H1 (cell line): ENCODE measurements around the gene APC2. TPM values are rescaled to one million over a fixed set of nuclear protein-coding genes. Genes with fewer than 3 reads are reported as not detected.
"Not testable (repeated sequence)": the region's sequence is repeated elsewhere in the genome, so short reads cannot be mapped to it uniquely, and the experiment has no call there.

Experiments used
- CTCF ChIA-PET: fragments of 300-600 bp; sonication (Branson Sonifier 250); formaldehyde crosslinking; loops from one replicate; lab custom pipeline; 2021; ENCODE audit not compliant: partially characterized antibody; lab: Charles Lee
- POLR2A ChIA-PET: fragments of 300-600 bp; sonication (Branson Sonifier 250); formaldehyde crosslinking; loops from one replicate; lab custom pipeline; 2021; ENCODE audit warnings: inconsistent platforms; ENCODE audit not compliant: partially characterized antibody; lab: Charles Lee
- DNase-seq, 2 experiments: peaks; one replicate each; pipeline versions ENCODE4 v3.0.0 to v3.0.0-alpha.2; 2010 to 2022; ENCODE audit warnings: low spot score in 2 of 2, low read depth in 1 of 2, mixed read lengths in 1 of 2
- FAIRE-seq: peaks from 2 replicates; lab custom pipeline; 2011; peaks lifted over from hg19 to GRCh38; lab: Jason Lieb, UNC
- H2AFZ ChIP-seq: 2 replicates; pipeline ENCODE4 v1.8.1; 2012; ENCODE audit warnings: low read length, inconsistent platforms
- H2AK5ac ChIP-seq: 2 replicates; pipeline ENCODE4 v1.6.1; 2013; ENCODE audit warnings: low read depth, low read length
- H2BK120ac ChIP-seq: replicated peaks from 2 replicates; pipeline ENCODE3; 2013; ENCODE audit warnings: low read depth, low read length, inconsistent platforms
- H2BK12ac ChIP-seq: 2 replicates; pipeline ENCODE4 v1.6.1; 2013; ENCODE audit warnings: low read depth, low read length
- H2BK15ac ChIP-seq: 2 replicates; pipeline ENCODE4 v1.6.1; 2013; ENCODE audit warnings: low read length
- H2BK20ac ChIP-seq: 2 replicates; pipeline ENCODE4 v1.6.1; 2013; ENCODE audit warnings: low read length
- H2BK5ac ChIP-seq: 2 replicates; pipeline ENCODE4 v1.6.1; 2013; ENCODE audit warnings: low read depth, low read length
- H3K14ac ChIP-seq: 2 replicates; pipeline ENCODE4 v1.6.1; 2013; ENCODE audit warnings: inconsistent platforms; ENCODE audit not compliant: insufficient read length
- H3K18ac ChIP-seq: 2 replicates; pipeline ENCODE4 v1.6.1; 2013; ENCODE audit warnings: low read length; ENCODE audit errors: extremely low read depth
- H3K23ac ChIP-seq: 2 replicates; pipeline ENCODE4 v1.6.1; 2013; ENCODE audit warnings: inconsistent platforms; ENCODE audit not compliant: insufficient read length
- H3K23me2 ChIP-seq: 2 replicates; pipeline ENCODE4 v1.6.1; 2013; ENCODE audit warnings: low read depth, low read length
- H3K27ac ChIP-seq: 2 replicates; pipeline ENCODE4 v1.6.1; 2011; ENCODE audit warnings: low read depth, low read length, inconsistent platforms
- H3K27me3 ChIP-seq, 4 experiments: replicated peaks in 1 of 4; 1 replicate in 1 of 4; 2 replicates in 3 of 4; pipeline versions ENCODE4 v1.6.1 to v1.8.1; 2011 to 2013; ENCODE audit warnings: low read length in 3 of 4, mild to moderate bottlenecking in 3 of 4, inconsistent platforms in 2 of 4, mixed read lengths in 2 of 4, moderate library complexity in 1 of 4; ENCODE audit not compliant: control insufficient read depth in 3 of 4, insufficient read depth in 3 of 4; ENCODE audit errors: extremely low read depth in 1 of 4
- H3K36me3 ChIP-seq, 4 experiments: 2 replicates each; pipeline versions ENCODE4 v1.6.1 to v1.8.1; 2011 to 2013; ENCODE audit warnings: mild to moderate bottlenecking in 4 of 4, low read length in 3 of 4, moderate library complexity in 2 of 4, control low read depth in 1 of 4, inconsistent platforms in 1 of 4; ENCODE audit not compliant: insufficient read depth in 4 of 4, control insufficient read depth in 2 of 4
- H3K4ac ChIP-seq: replicated peaks from 2 replicates; pipeline ENCODE3; 2013; ENCODE audit warnings: low read length, low read depth, mixed read lengths, inconsistent platforms; ENCODE audit not compliant: insufficient read length
- H3K4me1 ChIP-seq, 4 experiments: replicated peaks in 1 of 4; 1 replicate in 1 of 4; 2 replicates in 3 of 4; pipeline versions ENCODE4 v1.6.1 to v1.8.1; 2011 to 2013; ENCODE audit warnings: low read length in 3 of 4, inconsistent platforms in 2 of 4, mixed read lengths in 1 of 4; ENCODE audit not compliant: insufficient read depth in 4 of 4, control insufficient read depth in 3 of 4
- H3K4me2 ChIP-seq, 2 experiments: 2 replicates each; pipeline versions ENCODE4 v1.6.1 to v1.8.1; 2011 to 2013; ENCODE audit warnings: low read depth in 2 of 2, low read length in 2 of 2, control low read depth in 1 of 2, inconsistent platforms in 1 of 2, mild to moderate bottlenecking in 1 of 2; ENCODE audit not compliant: insufficient read depth in 1 of 2
- H3K4me3 ChIP-seq, 4 experiments: fragments of 200-600, 300-600 bp in 1 of 4; sonication (generic), shearing (Covaris generic), sonication (Bioruptor Twin) in 1 of 4; 2 replicates each; pipeline versions ENCODE4 v1.5.1 to v1.8.1; 2011 to 2016; ENCODE audit warnings: low read length in 4 of 4, low read depth in 3 of 4, control low read depth in 2 of 4, inconsistent platforms in 2 of 4, mild to moderate bottlenecking in 2 of 4, mixed read lengths in 1 of 4, moderate library complexity in 1 of 4; ENCODE audit not compliant: insufficient read depth in 2 of 4; ENCODE audit errors: extremely low read depth in 1 of 4
- H3K56ac ChIP-seq: replicated peaks from 2 replicates; pipeline ENCODE3; 2013; ENCODE audit warnings: low read depth, mild to moderate bottlenecking, mixed read lengths, low read length, inconsistent platforms; ENCODE audit not compliant: insufficient read length
- H3K79me1 ChIP-seq: 2 replicates; pipeline ENCODE4 v1.6.1; 2013; ENCODE audit warnings: low read depth, low read length, control low read depth
- H3K79me2 ChIP-seq, 2 experiments: 2 replicates each; pipeline versions ENCODE4 v1.6.1 to v1.8.1; 2012 to 2013; ENCODE audit warnings: low read length in 2 of 2, mild to moderate bottlenecking in 2 of 2, inconsistent platforms in 1 of 2; ENCODE audit not compliant: insufficient read depth in 2 of 2, control insufficient read depth in 1 of 2
- H3K9ac ChIP-seq, 4 experiments: replicated peaks in 1 of 4; 1 replicate in 1 of 4; 2 replicates in 3 of 4; pipeline versions ENCODE4 v1.6.1 to v1.8.1; 2011 to 2013; ENCODE audit warnings: low read depth in 3 of 4, low read length in 3 of 4, control low read depth in 2 of 4, mild to moderate bottlenecking in 2 of 4, moderate library complexity in 2 of 4, inconsistent platforms in 1 of 4; ENCODE audit errors: extremely low read depth in 1 of 4
- H3K9me3 ChIP-seq, 2 experiments: 2 replicates each; pipeline versions ENCODE4 v1.6.1 to v1.8.1; 2012 to 2013; ENCODE audit warnings: mild to moderate bottlenecking in 2 of 2, moderate library complexity in 2 of 2, control low read depth in 1 of 2, inconsistent platforms in 1 of 2, low read depth in 1 of 2, low read length in 1 of 2, mixed read lengths in 1 of 2; ENCODE audit not compliant: insufficient read depth in 2 of 2
- H4K20me1 ChIP-seq, 2 experiments: replicated peaks in 1 of 2; 2 replicates each; pipeline versions ENCODE3 to v1.8.1; 2011 to 2013; ENCODE audit warnings: inconsistent platforms in 2 of 2, low read length in 2 of 2, mild to moderate bottlenecking in 1 of 2; ENCODE audit not compliant: insufficient read depth in 2 of 2, control insufficient read depth in 1 of 2
- H4K5ac ChIP-seq: 2 replicates; pipeline ENCODE4 v1.6.1; 2013; ENCODE audit warnings: low read length, low read depth, mixed read lengths, inconsistent platforms; ENCODE audit not compliant: insufficient read length
- H4K8ac ChIP-seq: 2 replicates; pipeline ENCODE4 v1.8.0; 2013; ENCODE audit warnings: mild to moderate bottlenecking, moderate library complexity, low read length, inconsistent platforms; ENCODE audit not compliant: insufficient read depth; ENCODE audit errors: extremely low read depth
- H4K91ac ChIP-seq: replicated peaks from 2 replicates; pipeline ENCODE3; 2013; ENCODE audit warnings: low read length, mixed read lengths, inconsistent platforms; ENCODE audit not compliant: insufficient read length
- WGBS, 2 experiments: shearing (Covaris generic) in 1 of 2; methylation state at CpG; one replicate each; pipeline versions ENCODE4 v1.1.6 to v1.1.7; 2013 to 2015; ENCODE audit warnings: low lambda C conversion rate in 2 of 2, mixed read lengths in 2 of 2, inconsistent platforms in 1 of 2, low coverage in 1 of 2, missing lambda C conversion rate in 1 of 2; ENCODE audit not compliant: insufficient replicate concordance in 2 of 2, insufficient coverage in 1 of 2, insufficient read length in 1 of 2; ENCODE audit errors: extremely low coverage in 1 of 2, missing lambda C conversion rate in 1 of 2; 5-methylcytosine and 5-hydroxymethylcytosine counted together
- polyA plus RNA-seq, 7 experiments: library from polyadenylated mRNA; depleted of rRNA in 3 of 7; stranded (reverse) in 5 of 7; unstranded in 2 of 7; fragments of >200 nt in 5 of 7; fragments of 200-250 nt in 2 of 7; gene quantifications; 1 replicate in 5 of 7; 2 replicates in 1 of 7; 4 replicates in 1 of 7; pipeline versions ENCODE4 v1.2.1 to v1.2.3, GENCODE V29; 2011 to 2013; ENCODE audit warnings: missing spikeins in 2 of 7, mixed read lengths in 2 of 7
- total RNA-seq: library from RNA; stranded (reverse); fragmentation: NEBNext Ultra II Directional; extraction: Animal tissue kit (Norgen Biotek cat#: 25700); gene quantifications from 2 replicates; pipeline ENCODE4 v1.2.1, GENCODE V29; 2021

The APC2 gene
- total and polyA plus RNA-seq, 2 of the 8 experiments (the other 6 are each of a cell fraction or from before 2014, with no cell fraction given) = 1.3 to 4.1 TPM

DNA sequence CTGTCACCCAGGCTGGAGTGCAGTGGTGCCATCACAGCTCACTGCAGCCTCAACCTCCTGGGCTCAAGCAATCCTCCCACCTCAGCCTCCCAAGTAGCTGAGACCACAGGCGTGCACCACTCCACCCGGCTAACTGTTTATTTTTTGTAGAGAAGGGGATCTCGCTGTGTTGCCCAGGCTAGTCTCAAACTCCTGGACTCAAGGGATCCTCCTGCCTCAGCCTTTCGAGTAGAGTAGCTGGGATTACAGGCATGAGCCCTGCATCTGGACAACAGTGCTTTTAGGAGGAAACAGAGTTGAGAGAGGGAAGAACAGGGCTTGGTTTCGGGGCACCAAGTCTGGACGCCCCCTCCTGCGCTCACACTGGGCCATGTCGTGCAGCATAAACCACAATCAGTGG is 69.9 kb downstream of the APC2 start:
- H4K20me1 ChIP-seq, H2BK120ac ChIP-seq, H3K4me2 ChIP-seq, H3K9ac ChIP-seq, H3K36me3 ChIP-seq, H2BK15ac ChIP-seq, H3K9me3 ChIP-seq, H3K23ac ChIP-seq, H3K27ac ChIP-seq, H4K8ac ChIP-seq, H3K56ac ChIP-seq, H3K79me2 ChIP-seq, DNase-seq, H3K79me1 ChIP-seq, H2BK12ac ChIP-seq, H3K18ac ChIP-seq, FAIRE-seq, H2AFZ ChIP-seq, H3K4me1 ChIP-seq, H3K4ac ChIP-seq, H2AK5ac ChIP-seq, H3K23me2 ChIP-seq, H4K5ac ChIP-seq, H2BK5ac ChIP-seq, H2BK20ac ChIP-seq, H3K4me3 ChIP-seq, H4K91ac ChIP-seq, H3K14ac ChIP-seq: not testable (repeated sequence)
- POLR2A ChIA-PET = interaction anchor here (0.8 kb wide), 1 partner anchor 12 kb away, joined by 3 read pairs; no protein-coding TSS in a partner anchor
- 82% methylated on average over 8 of the region's 8 CpGs; no CpG with 5 or more reads in 1 of the 2 experiments for WGBS, 2 experiments
- CTCF ChIA-PET = interaction anchor here (0.6 to 1.2 kb wide), 2 partner anchors 17 to 54 kb away, joined by 3 read pairs; no protein-coding TSS in a partner anchor
- H3K27me3 ChIP-seq = peaks cover 12 to 25% (median 22%) of the 10 kb centered on the region in 4 experiments
